CD4-positive, alpha-beta T cell treated with Interleukin-4 for 1 hour (primary cell): ENCODE measurements around the gene PPT1.

Experiments
- DNase-seq, 2 donors: peaks; one replicate each; pipeline ENCODE4 v3.0.0-alpha.2; 2020 to 2022

The PPT1 gene

DNA sequence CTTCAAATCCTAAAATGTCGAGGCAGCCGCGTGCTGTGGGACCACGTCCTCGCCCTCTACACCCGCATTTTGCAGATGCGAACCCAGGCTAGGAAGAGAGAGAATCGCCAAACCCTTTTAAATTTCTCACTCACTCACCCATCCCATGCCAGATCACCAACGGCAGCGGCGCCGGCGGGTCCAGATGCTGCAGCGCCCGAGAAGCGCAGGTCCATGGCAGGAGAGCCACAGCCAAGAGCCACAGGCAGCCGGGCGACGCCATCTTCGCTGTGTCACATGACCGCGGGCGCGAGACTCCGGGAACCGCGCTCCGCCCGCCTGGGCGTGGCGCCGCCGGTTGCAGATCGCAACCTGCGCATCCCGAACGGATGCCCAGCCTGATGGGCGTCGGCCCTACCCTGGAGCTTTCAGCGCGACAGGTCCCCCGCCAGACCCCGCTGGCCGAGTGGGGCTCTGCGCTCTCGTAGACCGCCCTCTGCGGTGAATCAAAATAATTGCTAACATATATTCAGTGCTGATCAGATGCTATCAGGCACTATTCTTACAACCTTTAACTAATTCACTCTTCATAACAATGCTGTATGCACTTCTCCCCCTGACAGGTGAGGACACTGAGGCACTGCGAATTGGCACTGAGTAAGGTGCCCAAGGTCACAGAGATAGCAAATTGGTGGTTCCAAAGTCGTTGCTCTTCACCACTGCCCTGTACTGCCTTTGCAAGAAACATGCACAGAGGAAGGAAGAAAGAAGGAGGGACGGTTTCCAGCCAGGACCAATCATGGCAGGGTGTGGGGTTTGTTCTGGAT is at the start of gene PPT1:
PPT1 (minus strand) TSS at position 276 of the 806 bp plus-strand sequence; CDS start at position 262, 14 bp downstream.
- DNase-seq = peak; percentile 76

DNA sequence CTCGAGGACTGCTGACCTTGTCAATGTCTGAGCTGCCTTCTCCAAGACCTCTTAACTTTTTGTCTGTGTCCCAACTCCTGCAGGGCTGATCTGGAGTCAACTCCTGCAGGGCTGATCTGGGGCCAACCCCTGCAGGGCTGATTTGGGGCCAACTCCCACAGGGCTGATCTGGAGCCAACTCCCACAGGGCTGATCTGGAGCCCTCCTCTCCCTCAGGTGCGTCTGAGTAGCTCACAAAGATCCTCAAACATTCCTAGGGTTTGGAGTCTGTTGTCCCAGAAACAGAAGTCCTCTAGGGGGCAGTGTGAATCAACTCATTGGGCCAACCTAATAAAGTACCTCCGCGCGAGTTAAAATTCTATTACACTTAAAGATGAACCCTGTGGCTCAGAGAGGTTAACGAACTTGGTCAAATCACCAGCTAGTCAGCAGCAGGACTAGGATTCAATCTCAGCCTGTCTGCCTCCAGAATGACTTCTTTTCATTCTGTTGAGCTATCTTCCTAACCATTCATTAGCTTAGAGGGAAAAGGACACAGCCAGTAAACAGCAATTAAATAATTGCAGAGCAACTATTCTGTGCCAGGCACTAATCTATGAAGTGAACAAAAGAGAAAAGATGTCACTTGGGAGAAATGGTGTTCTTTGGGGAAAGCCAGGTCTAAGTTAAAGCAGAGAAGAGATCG is 47.0 kb upstream of the PPT1 start:
- peak; percentile 62 to 77 for DNase-seq

DNA sequence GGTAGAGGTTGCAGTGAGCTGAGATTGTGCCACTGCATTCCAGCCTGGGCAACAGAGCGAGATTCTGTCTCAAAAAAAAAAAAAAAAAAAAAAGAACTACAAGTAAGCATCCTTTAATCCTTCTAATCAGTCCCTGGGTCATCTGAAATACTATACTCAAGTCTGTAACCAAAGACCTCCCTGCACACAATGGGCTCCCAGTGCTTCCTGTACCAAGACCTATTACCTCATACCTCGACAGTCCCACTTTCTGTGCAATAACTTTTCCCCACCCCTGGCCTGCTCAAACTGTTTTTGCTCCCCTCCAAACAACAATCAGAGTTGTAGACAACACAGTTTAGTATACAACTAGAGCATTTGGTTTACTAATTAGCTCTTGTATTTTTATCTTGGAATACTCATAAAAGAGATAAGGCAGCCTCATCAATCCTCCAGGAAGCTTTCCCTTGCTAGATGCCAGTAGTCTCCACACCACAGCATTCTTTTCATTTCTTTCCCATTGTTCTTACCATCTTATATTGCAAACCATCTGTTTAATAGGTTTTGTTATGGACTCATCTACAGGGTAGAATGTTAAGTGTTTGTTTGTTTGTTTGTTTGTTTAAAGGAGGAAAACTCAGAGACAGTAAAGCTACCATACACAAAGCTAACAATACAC is 45.0 kb upstream of the PPT1 start:
- DNase-seq = no peak

DNA sequence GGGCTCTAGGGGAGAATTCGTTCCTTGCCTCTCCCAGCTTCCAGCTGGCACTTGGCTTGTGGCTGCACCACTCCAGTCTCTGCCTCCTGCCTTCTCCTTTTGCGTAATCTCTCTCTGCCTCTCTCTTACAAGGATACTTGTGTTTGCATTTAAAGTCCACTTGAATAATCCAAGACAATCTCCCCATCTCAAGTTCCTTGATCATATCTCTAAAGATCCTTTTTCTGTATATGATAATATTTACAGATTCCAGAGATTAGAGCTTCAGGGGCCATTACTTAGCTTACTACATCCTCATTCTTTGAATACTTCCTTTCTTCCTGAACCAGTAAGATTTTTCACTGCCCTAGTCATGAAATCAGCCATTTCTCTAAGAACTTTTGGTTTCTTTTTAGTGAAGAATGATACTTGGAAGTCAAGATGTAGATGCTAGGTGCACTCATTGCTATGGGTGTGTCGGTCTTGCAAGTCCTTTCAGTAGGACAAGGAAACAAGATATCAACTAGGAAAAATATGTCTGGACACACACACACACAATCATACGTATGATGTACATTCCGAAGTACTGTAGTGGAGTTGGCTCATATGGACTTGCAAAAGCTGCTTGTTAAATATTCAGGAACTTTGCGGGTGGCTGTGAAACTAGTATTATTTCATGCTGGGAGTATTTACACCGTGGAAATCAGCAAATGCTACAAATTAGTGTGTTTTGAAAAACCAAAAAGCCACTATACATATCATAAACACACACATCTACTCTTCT is 43.3 kb upstream of the PPT1 start:
- DNase-seq = no peak

DNA sequence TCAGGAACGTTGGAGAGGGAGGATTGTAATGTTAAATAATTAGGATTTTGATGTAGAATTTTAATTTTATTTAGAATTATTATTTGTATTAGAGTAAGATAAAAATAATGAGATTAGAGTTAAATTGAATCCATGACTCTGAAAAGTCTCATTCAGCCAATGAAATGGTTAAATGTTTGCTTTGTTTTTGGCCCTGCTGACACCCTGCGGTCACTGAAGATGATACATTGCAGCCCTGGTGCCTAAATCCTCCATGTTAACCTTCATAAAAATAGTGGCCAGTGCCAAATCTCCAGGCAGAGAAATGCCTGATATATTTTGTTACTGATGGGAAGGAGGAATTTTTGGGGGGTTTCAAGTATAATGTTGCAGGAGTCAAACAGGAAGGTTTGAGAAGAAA is 36.8 kb upstream of the PPT1 start:
- DNase-seq = no peak

DNA sequence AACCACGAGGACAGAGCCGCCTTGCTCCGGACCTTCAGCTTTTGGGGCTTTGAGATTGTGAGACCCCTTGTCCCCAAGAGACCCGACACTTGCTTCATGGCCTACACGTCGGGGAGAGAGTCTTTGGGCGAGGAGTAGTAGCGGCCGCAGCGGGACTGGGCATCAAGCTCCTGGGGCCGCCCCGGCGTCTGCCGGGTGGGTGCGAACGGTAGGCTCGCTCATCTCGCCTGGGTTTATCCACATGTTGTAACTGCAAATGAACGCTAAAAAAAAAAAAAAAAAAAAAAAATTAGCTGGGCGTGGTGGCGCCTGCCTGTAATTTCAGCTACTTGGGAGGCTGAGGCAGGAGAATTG is 36.2 kb upstream of the PPT1 start:
- no peak for DNase-seq

DNA sequence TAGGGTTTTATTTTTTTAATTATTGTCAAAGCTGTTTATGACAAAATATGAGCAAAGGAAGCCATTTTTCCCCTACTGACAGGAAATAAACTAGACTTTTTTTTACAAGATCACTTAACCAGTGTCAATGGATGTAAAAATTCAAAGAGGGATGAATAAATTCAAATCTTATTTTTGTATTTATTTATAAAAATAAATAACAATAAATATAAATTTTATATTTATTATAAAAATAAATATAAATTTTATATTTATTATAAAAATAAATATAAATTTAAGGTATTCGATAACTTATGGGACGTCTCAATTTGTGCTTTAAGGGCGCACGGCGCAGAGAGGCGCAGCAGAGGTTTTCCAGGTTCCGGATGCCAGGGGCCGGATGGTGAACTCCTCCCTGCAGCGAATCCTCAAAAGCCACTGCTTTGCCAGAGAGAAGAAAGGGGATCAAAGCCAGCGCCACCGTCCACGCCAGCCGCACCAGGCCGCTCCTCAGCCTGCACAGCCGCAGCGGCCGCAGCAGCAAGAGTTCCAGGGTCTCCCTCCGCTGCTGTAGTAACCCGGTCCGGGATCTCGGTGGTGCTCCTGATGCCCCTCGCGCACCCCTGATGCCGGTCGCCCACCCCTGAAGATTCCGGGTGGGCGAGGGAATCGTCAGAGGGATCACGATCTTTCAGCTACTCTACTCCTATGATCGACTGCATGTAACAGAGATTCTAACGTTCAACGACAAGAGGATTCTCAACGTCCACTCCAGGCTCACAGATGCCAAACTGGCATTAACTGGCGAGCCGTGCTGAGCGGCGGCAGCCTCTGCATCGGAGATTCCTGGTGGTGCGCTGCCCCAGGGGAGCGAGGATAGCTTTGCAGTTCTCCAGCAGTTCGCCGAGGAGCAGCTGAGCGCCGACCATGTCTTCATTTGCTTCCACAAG is 35.6 kb upstream of the PPT1 start:
- DNase-seq = no peak

DNA sequence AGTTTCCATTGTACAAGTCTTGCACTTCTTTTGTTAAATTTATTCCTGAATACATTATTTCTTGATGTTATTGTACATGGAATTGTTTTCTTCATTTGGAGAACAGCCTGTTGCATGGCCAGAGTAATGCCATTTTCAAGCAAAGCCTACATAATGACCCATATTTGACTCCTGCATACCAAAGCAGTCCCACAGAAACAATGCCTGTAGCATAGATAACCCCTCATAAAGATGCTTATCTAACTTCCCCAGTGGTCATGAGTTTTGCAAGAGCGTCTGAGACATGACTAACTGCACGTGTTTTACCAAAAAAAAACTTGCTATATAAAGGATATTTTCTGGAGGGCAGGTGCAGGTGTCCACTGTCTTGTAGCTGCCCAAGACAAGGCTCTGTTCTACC is 33.8 kb upstream of the PPT1 start:
- DNase-seq = no peak

DNA sequence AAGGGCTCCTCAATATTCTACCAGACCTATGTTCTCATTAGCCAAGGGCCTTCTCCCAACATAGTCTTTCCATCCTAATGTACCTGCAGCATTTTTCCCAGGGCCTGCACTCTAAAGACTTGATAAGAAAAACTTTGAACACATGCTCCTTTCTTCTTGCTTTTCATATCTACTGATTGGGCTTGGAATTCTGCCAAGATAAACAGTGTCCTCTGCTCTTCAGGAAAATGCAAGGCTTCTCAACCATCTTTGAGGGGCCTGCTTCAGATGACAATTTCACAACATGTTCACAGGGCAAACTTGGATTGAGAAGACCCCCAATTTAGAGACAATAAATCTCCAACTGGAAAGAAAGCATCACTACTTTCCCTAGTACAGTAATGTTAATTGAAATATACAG is 25.8 kb upstream of the PPT1 start:
- DNase-seq = no peak

DNA sequence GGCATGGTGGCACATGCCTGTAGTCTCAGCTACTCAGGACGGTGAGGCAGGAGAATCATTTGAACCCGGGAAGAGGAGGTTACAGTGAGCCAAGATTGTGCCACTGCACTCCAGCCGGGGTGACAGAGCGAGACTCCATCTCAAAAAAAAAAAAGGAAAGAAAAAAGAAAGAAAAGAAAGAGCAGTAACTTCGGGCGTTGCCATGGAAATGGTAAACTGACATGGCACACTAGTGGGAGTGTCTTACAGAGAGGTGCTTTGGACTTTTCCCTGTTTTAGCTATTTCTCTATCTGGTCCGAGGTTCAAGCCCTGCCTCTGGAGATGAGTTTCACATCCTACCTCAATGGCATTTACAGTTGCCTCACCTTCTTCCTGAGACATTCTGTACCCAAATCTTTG is 23.1 kb upstream of the PPT1 start:
- DNase-seq = no peak

DNA sequence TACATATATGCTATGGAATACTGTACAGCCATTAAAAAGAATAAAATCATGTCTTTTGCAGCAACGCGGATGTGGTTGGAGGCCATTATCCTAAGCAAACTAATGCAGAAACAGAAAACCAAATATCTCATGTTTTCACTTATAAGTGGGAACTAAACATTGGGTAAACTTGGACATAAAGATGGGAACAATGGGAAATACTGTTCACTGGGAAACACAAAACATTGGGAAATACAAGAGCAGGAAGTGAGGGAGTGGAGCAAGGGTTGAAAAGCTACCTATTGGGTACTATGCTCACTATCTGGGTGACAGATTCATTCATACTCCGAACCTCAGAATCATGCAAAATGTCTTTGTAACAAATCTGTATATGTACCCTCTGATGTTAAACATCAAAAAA is 17.3 kb upstream of the PPT1 start:
- DNase-seq = no peak

DNA sequence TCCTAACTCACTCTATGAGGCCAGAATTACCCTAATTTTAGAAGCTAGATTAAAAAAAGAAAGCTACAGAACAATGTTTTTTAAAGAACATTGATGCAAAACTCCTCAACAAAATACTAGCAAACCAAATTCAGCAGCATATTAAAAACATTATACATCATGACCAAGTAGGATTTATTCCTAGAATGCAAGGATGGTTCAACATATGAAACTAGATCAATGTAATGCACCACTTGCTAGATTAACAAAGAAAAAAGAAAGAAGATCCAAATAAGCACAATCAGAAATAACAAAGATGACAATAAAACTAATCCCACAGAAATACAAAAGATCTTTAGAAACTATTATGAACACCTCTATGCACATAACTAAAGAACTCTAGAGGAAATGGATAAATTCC is 13.3 kb upstream of the PPT1 start:
- no peak for DNase-seq

DNA sequence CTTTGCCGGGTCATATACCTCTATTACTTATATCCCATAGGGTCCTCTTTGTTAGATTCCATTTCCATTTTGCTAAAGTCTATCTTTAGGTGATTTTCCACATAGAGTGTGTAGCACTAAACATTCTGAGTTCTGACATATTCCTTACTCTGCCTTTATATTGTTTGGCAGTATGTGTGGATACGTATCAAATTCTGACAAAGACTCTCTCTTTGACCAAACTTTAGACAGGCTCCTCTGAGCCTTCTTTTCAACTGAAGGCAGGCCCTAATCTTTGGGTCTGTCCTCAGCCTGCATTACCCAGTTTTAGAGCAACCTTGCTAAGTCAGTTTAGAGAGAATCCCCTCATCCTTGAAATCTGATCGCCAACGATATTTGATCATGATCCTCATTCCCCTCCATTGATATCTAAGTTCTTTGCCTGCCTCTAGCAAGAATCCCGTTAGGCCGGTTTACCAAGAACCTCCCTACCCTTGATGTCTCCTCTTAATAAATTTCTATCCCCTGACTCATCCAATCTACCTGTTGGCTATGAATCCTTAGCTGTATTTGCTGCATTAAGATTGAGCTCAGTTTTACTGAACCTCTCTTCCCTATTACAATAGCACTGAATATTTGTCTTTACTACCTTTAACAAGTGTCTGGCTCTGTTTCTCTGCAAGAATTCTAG is 10.4 kb upstream of the PPT1 start:
- no peak for DNase-seq

DNA sequence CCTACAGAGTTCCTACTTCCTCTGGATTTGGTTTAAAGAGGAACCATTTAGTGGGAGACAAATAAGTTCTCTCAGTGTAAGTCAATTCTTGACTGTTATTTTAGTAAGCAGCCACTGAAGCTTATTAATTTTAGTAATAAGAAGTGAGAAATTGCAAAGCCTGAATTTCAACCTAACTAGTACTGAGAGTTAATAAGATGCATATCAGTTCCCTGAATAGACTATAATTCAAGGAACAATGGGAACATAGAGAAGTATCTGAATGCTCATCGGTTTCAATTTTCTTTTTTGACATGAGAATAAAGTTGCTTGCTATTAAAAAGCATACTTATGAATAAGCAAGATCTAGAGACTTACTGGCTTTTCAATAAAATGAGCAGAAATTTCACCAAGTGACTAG is 8.0 kb upstream of the PPT1 start:
- no peak for DNase-seq

DNA sequence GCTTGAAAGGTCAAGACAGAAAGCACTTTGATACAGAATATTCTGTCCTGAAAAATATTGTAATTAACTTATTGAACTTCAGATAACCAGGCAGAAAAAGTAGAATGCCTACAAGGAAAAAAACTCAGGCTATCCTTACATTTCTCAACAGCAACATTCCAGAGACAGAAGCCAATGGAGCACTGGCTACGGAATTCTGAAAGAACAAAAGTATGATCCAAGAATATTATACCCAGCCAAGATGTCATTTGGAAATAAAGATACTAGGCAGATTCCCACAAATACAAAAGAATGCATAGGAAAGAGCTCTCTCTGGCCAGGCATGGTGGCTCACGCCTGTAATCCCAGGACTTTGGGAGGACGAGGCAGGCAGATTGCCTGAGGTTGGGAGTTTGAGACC is 5.8 kb upstream of the PPT1 start:
- DNase-seq = no peak

DNA sequence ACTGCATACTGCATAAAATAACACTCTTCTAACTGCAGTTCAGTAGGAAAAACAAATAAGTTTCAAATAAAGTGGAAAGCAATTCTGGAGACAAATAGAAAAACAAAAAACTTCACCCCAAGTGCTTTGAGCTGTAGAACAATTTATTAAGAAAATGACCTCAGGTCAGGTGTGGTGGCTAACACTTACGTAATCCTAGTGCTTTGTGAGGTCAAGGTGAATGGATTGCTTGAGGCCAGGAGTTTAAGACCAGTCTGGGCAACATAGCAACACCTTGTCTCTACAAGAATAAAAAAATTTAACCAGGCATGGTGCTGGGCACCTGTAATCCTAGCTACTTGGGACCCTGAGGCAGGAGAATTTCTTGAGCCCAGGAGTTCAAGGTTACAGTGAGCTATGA is 5.0 kb upstream of the PPT1 start:
- no peak for DNase-seq

DNA sequence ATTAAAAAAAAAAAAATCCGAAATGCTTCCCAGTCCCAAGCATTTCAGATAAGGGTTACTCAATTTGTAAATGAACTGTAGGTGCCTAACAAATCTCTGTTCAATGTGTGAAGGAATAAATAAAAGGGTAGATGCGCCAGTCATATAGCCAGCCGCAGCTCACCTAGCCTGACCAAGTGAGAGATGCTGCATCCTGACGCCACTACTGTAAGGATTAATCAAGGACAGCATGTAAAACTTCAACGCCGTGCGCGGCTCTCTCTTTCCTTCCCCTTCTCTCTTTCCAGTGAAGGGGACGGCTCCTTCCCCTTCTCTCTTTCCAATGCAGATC is 441 bp downstream of the PPT1 start:
- DNase-seq = no peak

DNA sequence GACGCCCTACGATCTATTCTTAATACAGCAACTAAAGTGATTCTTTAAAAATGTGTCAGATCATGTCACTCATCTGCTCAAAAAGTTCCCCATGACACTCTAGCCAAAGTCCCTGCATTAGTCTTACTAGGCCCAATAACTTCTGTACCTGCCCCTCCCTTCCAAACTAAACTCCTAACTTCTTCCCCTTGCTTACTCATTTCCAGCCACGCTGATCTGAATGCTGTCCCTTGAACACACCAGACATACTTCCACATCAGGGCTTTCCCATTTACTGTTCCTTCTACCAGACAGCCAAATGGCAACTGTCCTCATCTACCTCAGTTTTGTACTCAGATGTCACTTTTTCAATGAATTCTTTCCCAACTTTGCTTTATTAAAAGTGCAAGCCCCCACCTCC is 1.2 kb downstream of the PPT1 start:
- no peak for DNase-seq

DNA sequence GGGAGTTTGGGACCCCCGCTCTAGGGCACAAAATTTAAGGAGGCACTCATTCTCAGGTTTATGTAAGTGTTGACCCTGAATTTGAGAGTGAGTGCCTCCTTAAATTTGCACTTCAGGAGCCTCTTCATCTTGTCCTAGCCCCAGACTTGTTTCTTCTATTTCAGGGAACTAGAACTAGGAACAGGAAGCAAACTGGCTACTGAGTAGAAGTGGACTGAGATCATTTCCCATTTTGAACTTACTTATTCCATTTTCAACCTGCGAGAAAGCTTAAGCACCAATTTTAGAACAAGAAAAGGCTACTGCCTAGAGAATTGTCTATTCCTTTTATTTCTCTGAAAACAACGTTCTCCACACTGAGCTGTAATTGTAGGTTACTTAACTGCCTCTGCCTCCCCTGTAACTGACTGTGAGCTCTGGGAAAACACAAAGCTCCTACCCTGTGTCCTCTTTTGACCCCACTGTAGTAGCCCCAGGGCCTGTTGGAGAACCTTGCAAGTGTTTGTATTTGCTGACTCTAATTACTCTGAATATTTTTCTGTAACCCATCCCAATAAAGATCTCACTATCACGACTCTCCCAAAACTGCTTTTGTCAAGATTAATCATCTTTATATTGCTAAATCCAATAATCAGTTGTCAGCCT is 2.5 kb downstream of the PPT1 start:
- no peak for DNase-seq

DNA sequence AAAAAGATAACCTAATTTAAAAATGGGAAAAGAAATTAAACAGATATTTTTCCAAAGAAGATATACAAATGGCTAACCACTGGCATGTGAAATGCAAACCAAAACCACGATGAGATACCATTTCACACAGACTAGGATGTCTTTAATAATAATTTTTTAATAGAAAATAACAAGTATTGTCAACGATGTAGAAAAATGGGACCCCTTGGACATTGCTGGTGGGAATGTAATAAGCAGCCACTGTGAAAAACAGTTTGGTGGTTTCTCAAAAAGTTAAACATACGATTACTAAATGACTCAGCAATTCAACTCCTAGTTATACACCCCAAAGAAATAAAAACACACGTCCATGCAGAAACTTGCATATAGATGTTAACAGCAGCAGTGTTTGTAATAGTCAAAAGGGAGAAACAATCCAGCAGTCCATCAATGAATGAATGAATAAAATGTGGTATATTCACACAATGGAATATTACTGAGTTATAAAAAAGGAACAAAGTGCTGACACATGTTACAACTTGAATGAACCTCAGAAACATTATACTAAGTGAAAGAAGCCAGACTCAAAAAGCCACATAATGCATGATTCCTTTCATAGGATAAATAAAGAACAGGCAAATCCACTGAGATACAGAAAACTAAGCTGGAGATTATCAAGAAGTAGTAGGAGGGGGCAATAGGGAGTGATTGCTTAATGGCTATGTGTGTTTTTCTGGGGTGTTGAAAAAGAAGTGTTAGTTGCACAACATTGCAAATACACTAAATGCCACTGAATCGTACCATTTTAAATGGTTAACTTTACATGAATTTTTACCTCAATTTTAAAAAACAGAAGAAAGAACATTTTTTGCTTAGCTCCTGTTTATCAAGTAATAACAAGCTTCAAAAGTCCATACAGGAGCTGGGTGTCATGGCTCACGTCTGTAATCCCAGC is 4.1 kb downstream of the PPT1 start:
- DNase-seq = no peak
